Measurements from ENCODE around the gene SELENOO.

- TF ChIP-seq EZH2phosphoT487 (IDR thresholded peaks at IDR 0.05; ENCODE audit: borderline replicate concordance): no peak
- TF ChIP-seq ZNF274 (IDR thresholded peaks at IDR 0.05; ENCODE audit: low read depth, low read length): no peak
- TF ChIP-seq, protein P1, sequence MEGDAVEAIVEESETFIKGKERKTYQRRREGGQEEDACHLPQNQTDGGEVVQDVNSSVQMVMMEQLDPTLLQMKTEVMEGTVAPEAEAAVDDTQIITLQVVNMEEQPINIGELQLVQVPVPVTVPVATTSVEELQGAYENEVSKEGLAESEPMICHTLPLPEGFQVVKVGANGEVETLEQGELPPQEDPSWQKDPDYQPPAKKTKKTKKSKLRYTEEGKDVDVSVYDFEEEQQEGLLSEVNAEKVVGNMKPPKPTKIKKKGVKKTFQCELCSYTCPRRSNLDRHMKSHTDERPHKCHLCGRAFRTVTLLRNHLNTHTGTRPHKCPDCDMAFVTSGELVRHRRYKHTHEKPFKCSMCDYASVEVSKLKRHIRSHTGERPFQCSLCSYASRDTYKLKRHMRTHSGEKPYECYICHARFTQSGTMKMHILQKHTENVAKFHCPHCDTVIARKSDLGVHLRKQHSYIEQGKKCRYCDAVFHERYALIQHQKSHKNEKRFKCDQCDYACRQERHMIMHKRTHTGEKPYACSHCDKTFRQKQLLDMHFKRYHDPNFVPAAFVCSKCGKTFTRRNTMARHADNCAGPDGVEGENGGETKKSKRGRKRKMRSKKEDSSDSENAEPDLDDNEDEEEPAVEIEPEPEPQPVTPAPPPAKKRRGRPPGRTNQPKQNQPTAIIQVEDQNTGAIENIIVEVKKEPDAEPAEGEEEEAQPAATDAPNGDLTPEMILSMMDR (IDR thresholded peaks at IDR 0.05 in 2 of 3, conservative IDR thresholded peaks at IDR 0.05 in 1 of 3; ENCODE audit: borderline replicate concordance in 1 of 3, insufficient read depth in 1 of 3, low read depth in 2 of 3, low read length in 2 of 3): no peak
- TF ChIP-seq ZBTB33 (IDR thresholded peaks at IDR 0.05; ENCODE audit: extremely low read depth, insufficient replicate concordance, low read length): no peak
- no peak for TF ChIP-seq POLR2A (IDR thresholded peaks at IDR 0.05; ENCODE audit: borderline replicate concordance, extremely low read depth, insufficient read depth, insufficient read length)
- TF ChIP-seq EZH2 (IDR thresholded peaks at IDR 0.05): no peak
- TF ChIP-seq REST (IDR thresholded peaks at IDR 0.05; ENCODE audit: low read depth): no peak
- TF ChIP-seq SIN3A (IDR thresholded peaks at IDR 0.05; ENCODE audit: low read depth): no peak
- TF ChIP-seq ATF3 (IDR thresholded peaks at IDR 0.05): no peak
- no peak for TF ChIP-seq SP1 (IDR thresholded peaks at IDR 0.05; ENCODE audit: low read depth)
- no peak for TF ChIP-seq POLR2AphosphoS5 (IDR thresholded peaks at IDR 0.05; ENCODE audit: low read depth, low read length)
- TF ChIP-seq, protein P2, sequence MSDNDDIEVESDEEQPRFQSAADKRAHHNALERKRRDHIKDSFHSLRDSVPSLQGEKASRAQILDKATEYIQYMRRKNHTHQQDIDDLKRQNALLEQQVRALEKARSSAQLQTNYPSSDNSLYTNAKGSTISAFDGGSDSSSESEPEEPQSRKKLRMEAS (IDR thresholded peaks at IDR 0.05): no peak
- TF ChIP-seq YY1 (IDR thresholded peaks at IDR 0.05; ENCODE audit: extremely low read depth, insufficient replicate concordance, low read depth, low read length): no peak
- no peak for TF ChIP-seq FOSL1 (IDR thresholded peaks at IDR 0.05; ENCODE audit: low read depth)
These were observed 23.8 kb upstream of the SELENOO start for GRCh38 chr22:50176850-50177536.

Measured in HCT116 (cell line).